H1 (cell line): Measurements from ENCODE around the gene DSTN. TPM values are rescaled to one million over a fixed set of nuclear protein-coding genes. Genes with fewer than 3 reads are reported as not detected.

Source experiments
- CTCF ChIA-PET: fragments of 300-600 bp; sonication (Branson Sonifier 250); formaldehyde crosslinking; loops from one replicate; lab custom pipeline; 2021; ENCODE audit not compliant: partially characterized antibody; lab: Charles Lee
- POLR2A ChIA-PET: fragments of 300-600 bp; sonication (Branson Sonifier 250); formaldehyde crosslinking; loops from one replicate; lab custom pipeline; 2021; ENCODE audit warnings: inconsistent platforms; ENCODE audit not compliant: partially characterized antibody; lab: Charles Lee
- DNase-seq, 2 experiments: peaks; one replicate each; pipeline versions ENCODE4 v3.0.0 to v3.0.0-alpha.2; 2010 to 2022; ENCODE audit warnings: low spot score in 2 of 2, low read depth in 1 of 2, mixed read lengths in 1 of 2
- FAIRE-seq: peaks from 2 replicates; lab custom pipeline; 2011; peaks lifted over from hg19 to GRCh38; lab: Jason Lieb, UNC
- H2AFZ ChIP-seq: 2 replicates; pipeline ENCODE4 v1.8.1; 2012; ENCODE audit warnings: low read length, inconsistent platforms
- H2AK5ac ChIP-seq: 2 replicates; pipeline ENCODE4 v1.6.1; 2013; ENCODE audit warnings: low read depth, low read length
- H2BK120ac ChIP-seq: replicated peaks from 2 replicates; pipeline ENCODE3; 2013; ENCODE audit warnings: low read depth, low read length, inconsistent platforms
- H2BK12ac ChIP-seq: 2 replicates; pipeline ENCODE4 v1.6.1; 2013; ENCODE audit warnings: low read depth, low read length
- H2BK15ac ChIP-seq: 2 replicates; pipeline ENCODE4 v1.6.1; 2013; ENCODE audit warnings: low read length
- H2BK20ac ChIP-seq: 2 replicates; pipeline ENCODE4 v1.6.1; 2013; ENCODE audit warnings: low read length
- H2BK5ac ChIP-seq: 2 replicates; pipeline ENCODE4 v1.6.1; 2013; ENCODE audit warnings: low read depth, low read length
- H3K14ac ChIP-seq: 2 replicates; pipeline ENCODE4 v1.6.1; 2013; ENCODE audit warnings: inconsistent platforms; ENCODE audit not compliant: insufficient read length
- H3K18ac ChIP-seq: 2 replicates; pipeline ENCODE4 v1.6.1; 2013; ENCODE audit warnings: low read length; ENCODE audit errors: extremely low read depth
- H3K23ac ChIP-seq: 2 replicates; pipeline ENCODE4 v1.6.1; 2013; ENCODE audit warnings: inconsistent platforms; ENCODE audit not compliant: insufficient read length
- H3K23me2 ChIP-seq: 2 replicates; pipeline ENCODE4 v1.6.1; 2013; ENCODE audit warnings: low read depth, low read length
- H3K27ac ChIP-seq: 2 replicates; pipeline ENCODE4 v1.6.1; 2011; ENCODE audit warnings: low read depth, low read length, inconsistent platforms
- H3K27me3 ChIP-seq, 4 experiments: replicated peaks in 1 of 4; 1 replicate in 1 of 4; 2 replicates in 3 of 4; pipeline versions ENCODE4 v1.6.1 to v1.8.1; 2011 to 2013; ENCODE audit warnings: low read length in 3 of 4, mild to moderate bottlenecking in 3 of 4, inconsistent platforms in 2 of 4, mixed read lengths in 2 of 4, moderate library complexity in 1 of 4; ENCODE audit not compliant: control insufficient read depth in 3 of 4, insufficient read depth in 3 of 4; ENCODE audit errors: extremely low read depth in 1 of 4
- H3K36me3 ChIP-seq, 4 experiments: 2 replicates each; pipeline versions ENCODE4 v1.6.1 to v1.8.1; 2011 to 2013; ENCODE audit warnings: mild to moderate bottlenecking in 4 of 4, low read length in 3 of 4, moderate library complexity in 2 of 4, control low read depth in 1 of 4, inconsistent platforms in 1 of 4; ENCODE audit not compliant: insufficient read depth in 4 of 4, control insufficient read depth in 2 of 4
- H3K4ac ChIP-seq: replicated peaks from 2 replicates; pipeline ENCODE3; 2013; ENCODE audit warnings: low read length, low read depth, mixed read lengths, inconsistent platforms; ENCODE audit not compliant: insufficient read length
- H3K4me1 ChIP-seq, 4 experiments: replicated peaks in 1 of 4; 1 replicate in 1 of 4; 2 replicates in 3 of 4; pipeline versions ENCODE4 v1.6.1 to v1.8.1; 2011 to 2013; ENCODE audit warnings: low read length in 3 of 4, inconsistent platforms in 2 of 4, mixed read lengths in 1 of 4; ENCODE audit not compliant: insufficient read depth in 4 of 4, control insufficient read depth in 3 of 4
- H3K4me2 ChIP-seq, 2 experiments: 2 replicates each; pipeline versions ENCODE4 v1.6.1 to v1.8.1; 2011 to 2013; ENCODE audit warnings: low read depth in 2 of 2, low read length in 2 of 2, control low read depth in 1 of 2, inconsistent platforms in 1 of 2, mild to moderate bottlenecking in 1 of 2; ENCODE audit not compliant: insufficient read depth in 1 of 2
- H3K4me3 ChIP-seq, 4 experiments: fragments of 200-600, 300-600 bp in 1 of 4; sonication (generic), shearing (Covaris generic), sonication (Bioruptor Twin) in 1 of 4; 2 replicates each; pipeline versions ENCODE4 v1.5.1 to v1.8.1; 2011 to 2016; ENCODE audit warnings: low read length in 4 of 4, low read depth in 3 of 4, control low read depth in 2 of 4, inconsistent platforms in 2 of 4, mild to moderate bottlenecking in 2 of 4, mixed read lengths in 1 of 4, moderate library complexity in 1 of 4; ENCODE audit not compliant: insufficient read depth in 2 of 4; ENCODE audit errors: extremely low read depth in 1 of 4
- H3K56ac ChIP-seq: replicated peaks from 2 replicates; pipeline ENCODE3; 2013; ENCODE audit warnings: low read depth, mild to moderate bottlenecking, mixed read lengths, low read length, inconsistent platforms; ENCODE audit not compliant: insufficient read length
- H3K79me1 ChIP-seq: 2 replicates; pipeline ENCODE4 v1.6.1; 2013; ENCODE audit warnings: low read depth, low read length, control low read depth
- H3K79me2 ChIP-seq, 2 experiments: 2 replicates each; pipeline versions ENCODE4 v1.6.1 to v1.8.1; 2012 to 2013; ENCODE audit warnings: low read length in 2 of 2, mild to moderate bottlenecking in 2 of 2, inconsistent platforms in 1 of 2; ENCODE audit not compliant: insufficient read depth in 2 of 2, control insufficient read depth in 1 of 2
- H3K9ac ChIP-seq, 4 experiments: replicated peaks in 1 of 4; 1 replicate in 1 of 4; 2 replicates in 3 of 4; pipeline versions ENCODE4 v1.6.1 to v1.8.1; 2011 to 2013; ENCODE audit warnings: low read depth in 3 of 4, low read length in 3 of 4, control low read depth in 2 of 4, mild to moderate bottlenecking in 2 of 4, moderate library complexity in 2 of 4, inconsistent platforms in 1 of 4; ENCODE audit errors: extremely low read depth in 1 of 4
- H3K9me3 ChIP-seq, 2 experiments: 2 replicates each; pipeline versions ENCODE4 v1.6.1 to v1.8.1; 2012 to 2013; ENCODE audit warnings: mild to moderate bottlenecking in 2 of 2, moderate library complexity in 2 of 2, control low read depth in 1 of 2, inconsistent platforms in 1 of 2, low read depth in 1 of 2, low read length in 1 of 2, mixed read lengths in 1 of 2; ENCODE audit not compliant: insufficient read depth in 2 of 2
- H4K20me1 ChIP-seq, 2 experiments: replicated peaks in 1 of 2; 2 replicates each; pipeline versions ENCODE3 to v1.8.1; 2011 to 2013; ENCODE audit warnings: inconsistent platforms in 2 of 2, low read length in 2 of 2, mild to moderate bottlenecking in 1 of 2; ENCODE audit not compliant: insufficient read depth in 2 of 2, control insufficient read depth in 1 of 2
- H4K5ac ChIP-seq: 2 replicates; pipeline ENCODE4 v1.6.1; 2013; ENCODE audit warnings: low read length, low read depth, mixed read lengths, inconsistent platforms; ENCODE audit not compliant: insufficient read length
- H4K8ac ChIP-seq: 2 replicates; pipeline ENCODE4 v1.8.0; 2013; ENCODE audit warnings: mild to moderate bottlenecking, moderate library complexity, low read length, inconsistent platforms; ENCODE audit not compliant: insufficient read depth; ENCODE audit errors: extremely low read depth
- H4K91ac ChIP-seq: replicated peaks from 2 replicates; pipeline ENCODE3; 2013; ENCODE audit warnings: low read length, mixed read lengths, inconsistent platforms; ENCODE audit not compliant: insufficient read length
- ASH2L ChIP-seq: fragments of 200-600, 300-600 bp; sonication (generic); IDR thresholded peaks from one replicate; pipeline ENCODE4 v1.7.1; 2017; ENCODE audit warnings: low read length
- CHD2 ChIP-seq: IDR thresholded peaks from 2 replicates; pipeline ENCODE4 v1.6.1; 2012; ENCODE audit warnings: low read length, improper control_type of control experiment
- SIN3A ChIP-seq, 2 experiments: IDR thresholded peaks in 1 of 2; conservative IDR thresholded peaks in 1 of 2; 2 replicates each; pipeline ENCODE4 v1.6.1; 2011 to 2012; ENCODE audit warnings: low read length in 2 of 2, improper control_type of control experiment in 1 of 2, low read depth in 1 of 2, mild to moderate bottlenecking in 1 of 2
- WGBS, 2 experiments: shearing (Covaris generic) in 1 of 2; methylation state at CpG; one replicate each; pipeline versions ENCODE4 v1.1.6 to v1.1.7; 2013 to 2015; ENCODE audit warnings: low lambda C conversion rate in 2 of 2, mixed read lengths in 2 of 2, inconsistent platforms in 1 of 2, low coverage in 1 of 2, missing lambda C conversion rate in 1 of 2; ENCODE audit not compliant: insufficient replicate concordance in 2 of 2, insufficient coverage in 1 of 2, insufficient read length in 1 of 2; ENCODE audit errors: extremely low coverage in 1 of 2, missing lambda C conversion rate in 1 of 2; 5-methylcytosine and 5-hydroxymethylcytosine counted together
- polyA plus RNA-seq, 7 experiments: library from polyadenylated mRNA; depleted of rRNA in 3 of 7; stranded (reverse) in 5 of 7; unstranded in 2 of 7; fragments of >200 nt in 5 of 7; fragments of 200-250 nt in 2 of 7; gene quantifications; 1 replicate in 5 of 7; 2 replicates in 1 of 7; 4 replicates in 1 of 7; pipeline versions ENCODE4 v1.2.1 to v1.2.3, GENCODE V29; 2011 to 2013; ENCODE audit warnings: missing spikeins in 2 of 7, mixed read lengths in 2 of 7
- total RNA-seq: library from RNA; stranded (reverse); fragmentation: NEBNext Ultra II Directional; extraction: Animal tissue kit (Norgen Biotek cat#: 25700); gene quantifications from 2 replicates; pipeline ENCODE4 v1.2.1, GENCODE V29; 2021

The DSTN gene
- total and polyA plus RNA-seq, 2 of the 8 experiments (the other 6 are each of a cell fraction or from before 2014, with no cell fraction given): 43.3 to 208 TPM

DNA sequence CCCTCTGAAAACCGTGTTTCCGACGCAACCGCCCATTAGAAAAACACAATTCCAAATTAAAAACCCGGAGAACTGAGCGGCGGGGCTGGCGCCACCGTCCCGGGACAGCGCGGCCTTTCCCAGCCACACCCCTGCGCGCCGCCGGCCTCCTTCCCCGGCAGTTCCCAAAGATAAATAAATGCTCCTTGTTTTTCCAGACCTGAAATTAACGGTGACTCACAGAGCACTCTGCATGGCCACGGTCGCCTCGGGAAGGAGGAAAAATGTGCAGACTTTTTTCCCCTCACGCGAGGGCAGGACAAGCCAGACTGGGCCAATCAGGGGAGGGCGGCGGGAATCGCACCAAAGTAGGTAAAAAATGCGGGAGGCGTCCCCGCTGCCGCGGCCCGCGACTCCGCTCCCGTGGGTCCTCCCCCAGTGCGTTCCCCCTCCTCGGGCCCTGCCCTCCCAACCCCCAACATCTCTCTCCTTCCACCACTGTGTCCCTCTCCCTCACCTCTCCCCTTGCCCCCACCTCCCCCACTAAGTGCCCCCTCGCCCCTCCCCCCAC lies 828 bp upstream of the DSTN start:
- peak overlapping the region; percentile 94 for H2BK5ac ChIP-seq
- H2BK15ac ChIP-seq: no peak overlapping the region; the same call in 1 of the 2 replicates
- H3K9me3 ChIP-seq: no peaks in the 10 kb centered on the region
- 3% methylated on average over 24 of the region's 38 CpGs; no CpG with 5 or more reads in 1 of the 2 experiments for WGBS, 2 experiments
- no peaks in the 10 kb centered on the region for H3K36me3 ChIP-seq
- H3K79me2 ChIP-seq: peaks cover 10 to 40% of the 10 kb centered on the region in 2 experiments; a peak in 3 of 4 replicates
- DNase-seq (peak; percentile 41 to 64), FAIRE-seq (no peak)
- H3K18ac ChIP-seq: peak overlapping the region; percentile 95
- peak overlapping the region; percentile 89 for H3K27ac ChIP-seq
- ChIA-PET POLR2A (interaction anchor here (0.8 to 1.9 kb wide), 11 partner anchors 8 to 400 kb away, joined by 4 to 26 read pairs (median 7); partner anchors contain the start of genes BFSP1, MGME1 and SNX5), CTCF (interaction anchor here (1.0 to 3.1 kb wide), 3 partner anchors 12 to 44 kb away, joined by 3 to 15 read pairs (median 6); no protein-coding TSS in a partner anchor)
- H2BK12ac ChIP-seq: peak overlapping the region; percentile 82; the same call in 1 of the 2 replicates
- peak overlapping the region; percentile 83 for H4K91ac ChIP-seq
- H2AFZ ChIP-seq: no peak overlapping the region
- no peak overlapping the region for H3K14ac ChIP-seq
- H3K79me1 ChIP-seq: no peaks in the 10 kb centered on the region; the same call in 1 of the 2 replicates
- H2BK20ac ChIP-seq: no peak overlapping the region
- no peak overlapping the region for H2BK120ac ChIP-seq
- peaks cover 7% of the 10 kb centered on the region for H3K23me2 ChIP-seq
- no peak overlapping the region for H3K4ac ChIP-seq
- peak overlapping the region; percentile 89 for H3K56ac ChIP-seq
- H3K23ac ChIP-seq: no peak overlapping the region
- H4K20me1 ChIP-seq: peaks cover 0 to 9% of the 10 kb centered on the region in 2 experiments
- H3K4me2 ChIP-seq: peak overlapping the region; percentile 80 to 91
- H3K4me1 ChIP-seq: peaks cover 3 to 24% (median 14%) of the 10 kb centered on the region in 4 experiments; a peak in 6 of 7 replicates
- no peaks in the 10 kb centered on the region for H3K27me3 ChIP-seq
- peak overlapping the region; percentile 46 for H4K5ac ChIP-seq
- H2AK5ac ChIP-seq: no peak overlapping the region
- peak overlapping the region; percentile 94; the same call in 1 of the 2 replicates for H4K8ac ChIP-seq
- H3K4me3 ChIP-seq: peak overlapping the region; percentile 67 to 93 (median 85)
- peak overlapping the region; percentile 21 to 80 (median 64) for H3K9ac ChIP-seq
- TF ChIP-seq ASH2L (peak; percentile 69), CHD2 (no peak), SIN3A (conservative IDR thresholded peaks at IDR 0.05 in 1 of 2, IDR thresholded peaks at IDR 0.05 in 1 of 2; ENCODE audit: low read depth in 1 of 2, low read length in 2 of 2) (0 out of 4 replicates have a peak, but pooled peaks of 1 of the 2 experiments have one; percentile 62)
